Activated CD4-positive, alpha-beta T cell treated with anti-CD3 and anti-CD28 coated beads for 36 hours (primary cell): ENCODE measurements around the gene HEYL. TPM values are rescaled to one million over a fixed set of nuclear protein-coding genes. Genes with fewer than 3 reads are reported as not detected.

Experiments used
- ATAC-seq: fragments of 200-7000 bp; cut with Tn5 transposase; one replicate; pipeline ENCODE4 v1.10.0; 2021; ENCODE audit warnings: mild to moderate bottlenecking, moderate library complexity
- CTCF ChIA-PET: fragments of 350-600 bp; sonication (Branson Sonifier 250); formaldehyde crosslinking; loops from one replicate; lab custom pipeline; 2021; ENCODE audit warnings: antibody characterized with exemption; lab: Charles Lee
- POLR2A ChIA-PET: fragments of 350-600 bp; sonication (Branson Sonifier 250); formaldehyde crosslinking; loops from one replicate; lab custom pipeline; 2021; ENCODE audit warnings: antibody characterized with exemption, inconsistent platforms; lab: Charles Lee
- DNase-seq: peaks from one replicate; pipeline ENCODE4 v3.0.0-alpha.2; 2020
- H3K27ac Mint-ChIP-seq: one replicate; pipeline ENCODE4 v1.8.0; 2021; ENCODE audit warnings: mixed read lengths
- H3K27me3 Mint-ChIP-seq: one replicate; pipeline ENCODE4 v1.8.0; 2021; ENCODE audit warnings: mixed read lengths
- H3K36me3 Mint-ChIP-seq: one replicate; pipeline ENCODE4 v1.8.0; 2021; ENCODE audit warnings: low read depth, mixed read lengths
- H3K4me1 Mint-ChIP-seq: one replicate; pipeline ENCODE4 v1.8.0; 2021; ENCODE audit warnings: mixed read lengths
- H3K4me3 Mint-ChIP-seq: one replicate; pipeline ENCODE4 v1.8.0; 2021; ENCODE audit warnings: mild to moderate bottlenecking, moderate library complexity, mixed read lengths
- H3K9me3 Mint-ChIP-seq: one replicate; pipeline ENCODE4 v1.8.0; 2021; ENCODE audit warnings: low read depth, mixed read lengths
- intact Hi-C, 2 experiments: fragments of 100-400 bp; cut with DNase I in 1 of 2; cut with micrococcal nuclease in 1 of 2; formaldehyde crosslinking; loops; one replicate each; pipeline versions ENCODE4 v1.14.2 to v1.15.1; 2022 to 2024; cut with DNase I, micrococcal nuclease
- total RNA-seq, 2 experiments: library from RNA; stranded (reverse); gene quantifications; one replicate each; pipeline ENCODE4 v1.2.3, GENCODE V29; 2021

The HEYL gene
- total RNA-seq, 2 experiments from 2014 or later = 0.19 to 0.23 TPM

DNA sequence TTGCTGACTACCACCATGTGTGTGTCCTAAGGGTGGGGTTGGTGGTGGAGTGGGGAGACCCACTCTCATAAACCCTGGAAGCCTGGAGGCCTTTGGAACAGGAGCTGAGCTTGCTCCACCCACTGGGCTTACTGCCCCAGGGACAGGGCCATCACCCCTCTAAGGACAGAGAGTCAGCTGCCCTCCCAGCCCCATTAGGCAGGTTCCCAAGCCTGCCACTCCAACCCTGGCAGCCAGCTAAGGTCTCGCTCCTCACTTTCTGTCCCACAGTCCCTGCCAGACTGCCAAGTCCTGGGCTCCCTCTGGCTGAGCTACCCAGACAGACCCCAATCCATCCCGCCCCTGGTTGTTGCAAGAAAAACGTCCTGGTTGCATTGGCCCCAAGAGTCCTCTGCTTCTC lies 28.7 kb upstream of the HEYL start:
- ChIA-PET CTCF (interaction anchor here (2.9 to 10.9 kb wide), 2 partner anchors 12 to 13 kb away, joined by 10 to 177 read pairs; no protein-coding TSS in a partner anchor), POLR2A (no interaction called here)
- Mint-ChIP-seq H3K27ac (no peak overlapping the region), H3K4me3 (no peak overlapping the region), H3K27me3 (peaks cover 32% of the 10 kb centered on the region), H3K9me3 (no peaks in the 10 kb centered on the region), H3K4me1 (peaks cover 24% of the 10 kb centered on the region), H3K36me3 (no peaks in the 10 kb centered on the region)
- ATAC-seq = no peak
- DNase-seq = no peak
- intact Hi-C loops = loop anchor here in 1 of 2 experiments (5.0 kb wide), 2 partner anchors 54 to 69 kb away; partner anchors contain the start of gene PPIE

DNA sequence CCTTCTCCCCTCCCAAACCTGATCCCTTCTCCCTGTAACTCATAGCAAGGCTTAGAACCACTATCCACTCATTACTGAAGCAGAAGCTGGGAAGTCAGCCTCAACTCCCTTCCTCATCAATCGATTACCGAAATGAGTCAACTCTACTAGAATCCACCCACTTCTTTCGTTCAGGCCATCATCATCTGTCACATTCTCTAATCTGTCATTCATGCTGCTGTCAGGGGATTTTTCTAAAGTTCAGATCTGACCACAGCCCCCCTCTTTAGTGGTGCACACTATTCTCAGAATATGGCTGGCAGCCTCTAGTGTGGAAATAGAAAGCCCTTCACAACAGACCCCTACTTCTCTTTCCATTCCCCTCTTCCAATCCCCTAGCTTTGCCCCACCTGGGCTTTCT lies 27.3 kb upstream of the HEYL start:
- intact Hi-C loops = loop anchor here (1.0 to 5.0 kb wide), 7 partner anchors 24 to 482 kb away; partner anchors contain the start of genes HPCAL4 (in 2 of the 2) and PPIE (in 1 of the 2)
- DNase-seq (peak; percentile 64), ATAC-seq (peak; percentile 86)
- Mint-ChIP-seq H3K36me3 (no peaks in the 10 kb centered on the region), H3K4me3 (peak overlapping the region; percentile 20), H3K27me3 (peaks cover 26% of the 10 kb centered on the region), H3K9me3 (no peaks in the 10 kb centered on the region), H3K4me1 (peaks cover 20% of the 10 kb centered on the region), H3K27ac (peak overlapping the region; percentile 77)
- ChIA-PET POLR2A (interaction anchor here (1.2 kb wide), 1 partner anchor 13 kb away, joined by 3 read pairs; no protein-coding TSS in a partner anchor), CTCF (interaction anchor here (1.0 to 10.9 kb wide), 9 partner anchors 11 to 122 kb away, joined by 3 to 177 read pairs (median 5); partner anchors contain the start of genes HPCAL4 and PPIE)

DNA sequence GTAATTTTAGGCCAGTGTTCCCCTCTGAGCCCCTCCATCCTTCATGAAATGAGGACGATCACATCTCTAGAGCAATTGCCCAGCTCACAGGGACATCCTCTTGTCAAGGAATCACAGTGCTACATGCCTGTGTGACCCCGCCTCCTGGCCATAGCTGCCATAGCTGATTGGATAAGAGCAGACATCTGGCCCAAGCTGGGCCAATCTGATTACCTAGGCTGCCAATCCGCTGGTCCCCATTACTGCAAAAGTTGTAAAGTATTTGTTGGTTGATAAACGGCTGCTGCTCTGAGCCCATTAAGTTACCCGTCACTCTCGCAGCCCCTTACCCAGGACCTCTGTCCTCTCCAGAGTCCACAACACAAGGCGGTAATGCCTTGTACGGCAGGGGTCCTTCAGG lies 24.1 kb upstream of the HEYL start:
- CTCF ChIA-PET = interaction anchor here (0.8 kb wide), 1 partner anchor 57 kb away, joined by 3 read pairs; no protein-coding TSS in a partner anchor
- peaks cover 8% of the 10 kb centered on the region for H3K27me3 Mint-ChIP-seq
- intact Hi-C loops = no loop called here
- no peak overlapping the region for H3K4me3 Mint-ChIP-seq
- peaks cover 20% of the 10 kb centered on the region for H3K4me1 Mint-ChIP-seq
- H3K27ac Mint-ChIP-seq = no peak overlapping the region
- no peaks in the 10 kb centered on the region for H3K9me3 Mint-ChIP-seq
- POLR2A ChIA-PET = no interaction called here
- DNase-seq (no peak), ATAC-seq (no peak)
- no peaks in the 10 kb centered on the region for H3K36me3 Mint-ChIP-seq

DNA sequence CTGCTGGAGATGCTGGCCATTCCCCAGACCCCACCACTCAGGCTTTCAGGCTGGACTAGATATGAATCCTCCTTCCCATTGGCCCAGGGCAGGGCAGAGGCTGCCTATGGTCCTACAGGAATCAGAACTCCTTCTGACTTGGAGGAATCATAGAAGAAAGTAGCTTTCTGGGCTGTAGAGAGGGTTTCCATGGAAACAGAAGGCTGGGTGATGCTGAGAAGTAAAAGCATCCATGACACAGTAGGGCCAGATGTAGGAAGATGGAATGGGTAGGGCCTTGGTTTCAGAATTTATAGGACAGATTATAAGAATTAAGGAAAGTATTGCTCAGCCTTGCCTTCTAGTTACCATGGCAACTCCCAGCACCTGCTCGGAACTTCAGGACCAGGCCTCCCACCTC lies 23.4 kb upstream of the HEYL start:
- H3K9me3 Mint-ChIP-seq = no peaks in the 10 kb centered on the region
- ATAC-seq (no peak), DNase-seq (no peak)
- H3K4me3 Mint-ChIP-seq = no peak overlapping the region
- no peak overlapping the region for H3K27ac Mint-ChIP-seq
- ChIA-PET CTCF (interaction anchor here (1.4 to 17.6 kb wide), 3 partner anchors 9 to 57 kb away, joined by 5 to 339 read pairs (median 12); partner anchors contain the start of gene NT5C1A), POLR2A (no interaction called here)
- peaks cover 8% of the 10 kb centered on the region for H3K27me3 Mint-ChIP-seq
- peaks cover 21% of the 10 kb centered on the region for H3K4me1 Mint-ChIP-seq
- intact Hi-C loops = no loop called here
- no peaks in the 10 kb centered on the region for H3K36me3 Mint-ChIP-seq

DNA sequence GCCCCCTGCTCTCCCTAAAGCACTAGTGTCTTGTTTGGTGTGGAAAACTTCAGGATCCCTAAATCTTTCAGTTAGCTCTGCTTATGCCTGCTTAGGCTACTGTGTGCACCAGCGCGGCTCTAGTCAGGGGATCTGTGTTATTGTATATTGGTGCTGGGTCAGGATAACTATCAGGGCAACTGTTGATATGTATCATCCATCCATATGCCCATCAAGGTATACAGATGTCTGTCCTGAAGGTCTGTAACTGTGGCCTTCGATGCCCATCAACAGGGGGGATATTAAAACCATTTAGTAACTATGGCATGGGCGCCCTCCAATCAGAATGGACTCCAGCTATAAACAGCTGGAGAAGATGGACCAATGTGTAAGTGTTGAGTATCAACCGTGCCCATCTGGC lies 20.1 kb upstream of the HEYL start:
- peaks cover 2% of the 10 kb centered on the region for H3K27me3 Mint-ChIP-seq
- intact Hi-C loops = loop anchor here in 1 of 2 experiments (2.0 to 10.0 kb wide), 2 partner anchors 61 to 165 kb away; partner anchors contain the start of gene BMP8A
- H3K9me3 Mint-ChIP-seq = no peaks in the 10 kb centered on the region
- H3K4me3 Mint-ChIP-seq = no peak overlapping the region
- no peak for DNase-seq
- no peak for ATAC-seq
- no peak overlapping the region for H3K27ac Mint-ChIP-seq
- H3K4me1 Mint-ChIP-seq = peaks cover 4% of the 10 kb centered on the region
- H3K36me3 Mint-ChIP-seq = no peaks in the 10 kb centered on the region
- ChIA-PET POLR2A (interaction anchor here (1.0 kb wide), 1 partner anchor 32 kb away, joined by 3 read pairs; the partner anchor contains the start of gene HPCAL4), CTCF (interaction anchor here (0.6 to 17.6 kb wide), 11 partner anchors 8 to 557 kb away, joined by 3 to 339 read pairs (median 4); partner anchors contain the start of gene NT5C1A)

DNA sequence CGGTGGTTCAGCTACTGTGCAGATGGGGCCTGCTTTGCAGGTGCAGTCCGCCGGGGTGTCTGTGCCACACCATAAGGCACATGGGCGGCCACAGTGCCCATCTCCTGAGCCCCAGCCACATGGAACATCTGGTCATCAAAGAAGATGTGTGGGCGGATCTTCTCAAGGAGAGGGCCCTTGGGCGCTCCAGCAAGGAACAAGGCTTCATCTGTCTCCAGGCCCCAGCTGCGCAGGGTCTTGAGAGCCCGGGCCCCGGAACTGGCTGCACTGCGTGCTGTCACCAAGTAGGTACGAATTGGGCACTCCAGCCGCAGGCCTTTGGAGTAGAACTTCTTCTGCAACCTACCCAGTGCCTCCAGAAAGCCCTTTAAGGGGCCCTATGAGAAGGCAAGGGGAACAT lies 19.7 kb upstream of the HEYL start:
- CTCF ChIA-PET = interaction anchor here (0.6 to 17.6 kb wide), 28 partner anchors 8 to 556 kb away, joined by 3 to 339 read pairs (median 5); partner anchors contain the start of gene NT5C1A
- Mint-ChIP-seq H3K4me1 (peaks cover 4% of the 10 kb centered on the region), H3K36me3 (no peaks in the 10 kb centered on the region), H3K27ac (no peak overlapping the region), H3K4me3 (no peak overlapping the region), H3K27me3 (peaks cover 2% of the 10 kb centered on the region), H3K9me3 (no peaks in the 10 kb centered on the region)
- no peak for ATAC-seq
- intact Hi-C loops = loop anchor here in 1 of 2 experiments (2.0 to 10.0 kb wide), 2 partner anchors 62 to 164 kb away; partner anchors contain the start of gene BMP8A
- POLR2A ChIA-PET = interaction anchor here (0.7 to 1.3 kb wide), 3 partner anchors 8 to 53 kb away, joined by 3 to 5 read pairs (median 3); partner anchors contain the start of gene HPCAL4
- DNase-seq = no peak

DNA sequence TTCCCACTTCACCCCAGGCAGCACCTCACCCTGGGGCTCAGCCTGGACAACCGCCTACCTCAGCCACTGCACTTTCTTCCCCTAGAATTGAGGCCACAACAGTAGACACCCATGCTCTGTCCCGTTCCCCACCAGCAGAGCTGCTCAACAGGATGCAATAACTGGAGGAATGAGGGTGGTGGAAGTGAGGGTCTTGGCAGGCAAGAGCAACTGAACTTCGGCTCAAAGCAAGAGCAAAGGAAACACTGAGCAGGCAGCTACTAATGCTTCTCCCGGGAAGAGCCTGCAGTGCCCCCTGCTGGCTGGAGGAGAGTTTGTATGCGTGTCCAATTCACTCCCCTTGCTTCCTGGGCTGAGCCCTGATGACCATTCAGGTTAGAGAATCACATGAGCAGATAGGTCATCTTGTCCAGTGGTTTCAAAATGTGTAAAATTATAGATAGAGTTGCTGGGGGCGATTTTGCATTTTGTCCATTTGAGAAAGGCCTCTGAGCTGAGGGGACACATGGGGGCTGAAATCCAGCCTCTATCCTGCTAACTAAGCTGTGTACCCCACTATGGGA lies 18.6 kb upstream of the HEYL start:
- H3K27ac Mint-ChIP-seq = no peak overlapping the region
- H3K4me3 Mint-ChIP-seq = no peak overlapping the region
- H3K9me3 Mint-ChIP-seq = no peaks in the 10 kb centered on the region
- ATAC-seq (peak; percentile 85), DNase-seq (peak; percentile 87)
- intact Hi-C loops = loop anchor here (1.0 to 10.0 kb wide), 3 partner anchors 52 to 163 kb away; partner anchors contain the start of gene BMP8A (in 1 of the 2)
- H3K4me1 Mint-ChIP-seq = peaks cover 8% of the 10 kb centered on the region
- H3K36me3 Mint-ChIP-seq = no peaks in the 10 kb centered on the region
- CTCF ChIA-PET = interaction anchor here (0.6 to 17.6 kb wide), 39 partner anchors 10 to 777 kb away, joined by 3 to 339 read pairs (median 4); partner anchors contain the start of genes HPCAL4 and NT5C1A
- peaks cover 3% of the 10 kb centered on the region for H3K27me3 Mint-ChIP-seq
- POLR2A ChIA-PET = interaction anchor here (1.3 kb wide), 1 partner anchor 52 kb away, joined by 5 read pairs; no protein-coding TSS in a partner anchor

DNA sequence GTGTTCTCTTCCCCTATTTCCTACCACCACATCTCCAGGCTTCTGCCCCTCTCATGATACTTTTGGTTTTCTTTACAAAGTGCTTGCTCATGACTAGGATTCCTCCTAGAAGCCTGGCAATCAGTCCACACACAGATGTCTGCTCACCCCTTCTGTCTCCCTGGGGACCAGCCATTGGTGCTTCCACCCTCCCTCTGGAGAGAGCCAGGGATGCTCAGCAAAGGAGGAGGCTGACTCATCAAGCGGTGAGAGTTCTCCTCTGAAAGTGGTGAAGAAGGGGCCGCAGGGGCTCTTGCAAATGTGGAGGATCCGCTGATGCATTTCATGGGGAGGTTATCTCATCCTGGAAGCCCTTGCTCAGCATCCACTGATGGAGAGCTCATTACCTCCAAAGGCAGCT lies 18.0 kb upstream of the HEYL start:
- Mint-ChIP-seq H3K36me3 (no peaks in the 10 kb centered on the region), H3K27ac (no peak overlapping the region), H3K4me1 (peaks cover 8% of the 10 kb centered on the region), H3K4me3 (no peak overlapping the region), H3K27me3 (peaks cover 3% of the 10 kb centered on the region), H3K9me3 (no peaks in the 10 kb centered on the region)
- CTCF ChIA-PET = interaction anchor here (0.6 to 17.6 kb wide), 32 partner anchors 10 to 776 kb away, joined by 3 to 339 read pairs (median 4); partner anchors contain the start of genes HPCAL4 and NT5C1A
- POLR2A ChIA-PET = no interaction called here
- ATAC-seq (no peak), DNase-seq (no peak)
- intact Hi-C loops = loop anchor here in 1 of 2 experiments (10.0 kb wide), 1 partner anchor 163 kb away; the partner anchor contains the start of gene BMP8A

DNA sequence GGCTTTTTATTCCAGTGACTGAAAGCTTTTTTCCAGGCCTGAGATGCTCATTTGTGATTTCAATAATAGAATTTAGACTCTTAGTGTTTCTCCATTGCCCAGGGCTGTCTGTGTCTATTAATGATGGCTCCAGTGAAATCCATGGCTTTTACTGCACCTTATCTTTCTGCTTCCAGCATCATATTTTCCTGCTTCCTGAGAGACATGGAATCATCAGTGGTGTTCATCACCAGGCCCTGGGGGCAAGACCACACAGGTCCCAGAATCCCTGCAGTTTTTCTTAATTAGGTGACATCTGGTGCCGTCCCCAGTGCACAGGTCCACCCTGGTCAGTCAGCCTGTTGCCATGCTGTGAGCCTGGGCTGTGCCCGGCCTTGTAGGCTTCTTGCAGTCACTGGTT lies 16.9 kb upstream of the HEYL start:
- DNase-seq (no peak), ATAC-seq (no peak)
- H3K9me3 Mint-ChIP-seq = no peaks in the 10 kb centered on the region
- peaks cover 3% of the 10 kb centered on the region for H3K27me3 Mint-ChIP-seq
- H3K4me1 Mint-ChIP-seq = peaks cover 8% of the 10 kb centered on the region
- no peak overlapping the region for H3K27ac Mint-ChIP-seq
- intact Hi-C loops = loop anchor here in 1 of 2 experiments (10.0 kb wide), 1 partner anchor 162 kb away; the partner anchor contains the start of gene BMP8A
- H3K4me3 Mint-ChIP-seq = no peak overlapping the region
- ChIA-PET POLR2A (no interaction called here), CTCF (interaction anchor here (0.6 to 17.6 kb wide), 4 partner anchors 14 to 142 kb away, joined by 3 to 339 read pairs (median 90); partner anchors contain the start of gene NT5C1A)
- no peaks in the 10 kb centered on the region for H3K36me3 Mint-ChIP-seq

DNA sequence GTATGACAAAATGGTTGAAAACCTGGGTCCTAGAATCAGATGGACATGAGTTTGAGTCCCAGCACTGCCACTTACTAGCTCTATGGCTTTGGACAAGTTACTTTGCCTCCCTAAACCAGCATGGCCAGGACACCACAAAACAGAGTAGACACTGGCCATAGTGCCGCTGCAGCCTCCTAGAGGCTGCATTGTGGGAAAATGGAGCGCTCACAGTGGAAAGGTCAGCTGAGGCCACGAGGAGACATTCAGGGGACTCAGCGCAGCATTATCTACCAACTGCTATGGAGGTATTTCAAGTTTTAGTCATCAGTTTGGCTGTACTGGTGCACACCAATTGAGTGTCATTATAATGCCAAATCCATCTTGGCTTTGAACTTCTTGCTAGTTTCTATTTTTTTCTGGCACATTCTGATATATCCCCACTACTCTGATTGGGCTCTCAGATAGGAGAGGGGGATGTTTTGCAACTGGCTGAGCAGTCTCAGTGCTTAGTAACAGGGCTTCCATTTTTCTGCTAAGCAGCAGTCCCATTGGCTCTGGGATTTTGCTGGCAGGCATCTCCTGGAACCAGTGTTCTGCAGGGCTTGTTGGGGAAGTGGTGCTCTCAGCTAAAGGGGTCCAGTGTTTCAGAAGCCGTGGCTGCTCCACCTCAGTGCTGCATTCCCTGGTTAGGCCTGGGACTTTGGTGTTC lies 16.3 kb upstream of the HEYL start:
- H3K4me3 Mint-ChIP-seq = no peak overlapping the region
- ATAC-seq (no peak), DNase-seq (no peak)
- peaks cover 3% of the 10 kb centered on the region for H3K27me3 Mint-ChIP-seq
- no peaks in the 10 kb centered on the region for H3K36me3 Mint-ChIP-seq
- H3K9me3 Mint-ChIP-seq = no peaks in the 10 kb centered on the region
- intact Hi-C loops = loop anchor here in 1 of 2 experiments (10.0 kb wide), 1 partner anchor 161 kb away; the partner anchor contains the start of gene BMP8A
- ChIA-PET POLR2A (interaction anchor here (0.6 kb wide), 1 partner anchor 24 kb away, joined by 3 read pairs; no protein-coding TSS in a partner anchor), CTCF (interaction anchor here (0.8 to 17.6 kb wide), 6 partner anchors 15 to 201 kb away, joined by 3 to 339 read pairs (median 4); partner anchors contain the start of gene NT5C1A)
- no peak overlapping the region for H3K27ac Mint-ChIP-seq
- peaks cover 8% of the 10 kb centered on the region for H3K4me1 Mint-ChIP-seq
